Activated naive CD4-positive, alpha-beta T cell treated with anti-CD3 and anti-CD28 coated beads, Interleukin-2, amount 50 U/mL, for 72 hours (primary cell): ENCODE measurements around the gene CIZ1. TPM values are rescaled to one million over a fixed set of nuclear protein-coding genes. Genes with fewer than 3 reads are reported as not detected.

Source experiments
- ATAC-seq, 2 donors: fragments of 150-1000 bp; cut with Tn5 transposase; 2 replicates each; pipeline ENCODE4 v1.10.0; 2021; ENCODE audit warnings: mild to moderate bottlenecking in 2 of 2, moderate library complexity in 2 of 2
- DNase-seq, 2 donors: peaks; one replicate each; pipeline ENCODE4 v3.0.0; 2021 to 2022; ENCODE audit warnings: low spot score in 2 of 2
- H3K27ac Mint-ChIP-seq, 2 donors: one replicate each; pipeline ENCODE4 v1.8.0; 2022; ENCODE audit warnings: mild to moderate bottlenecking in 2 of 2, mixed read lengths in 2 of 2
- H3K36me3 Mint-ChIP-seq, 2 donors: one replicate each; pipeline ENCODE4 v1.8.0; 2022; ENCODE audit warnings: mixed read lengths in 2 of 2
- H3K9me3 Mint-ChIP-seq, 2 donors: one replicate each; pipeline ENCODE4 v1.8.0; 2022; ENCODE audit warnings: mixed read lengths in 2 of 2
- total RNA-seq, 2 donors: library from RNA; stranded (reverse); gene quantifications; one replicate each; pipeline ENCODE4 v1.2.3, GENCODE V29; 2022

The CIZ1 gene
- total RNA-seq, 2 donors from 2014 or later = 60.1 to 111 TPM

DNA sequence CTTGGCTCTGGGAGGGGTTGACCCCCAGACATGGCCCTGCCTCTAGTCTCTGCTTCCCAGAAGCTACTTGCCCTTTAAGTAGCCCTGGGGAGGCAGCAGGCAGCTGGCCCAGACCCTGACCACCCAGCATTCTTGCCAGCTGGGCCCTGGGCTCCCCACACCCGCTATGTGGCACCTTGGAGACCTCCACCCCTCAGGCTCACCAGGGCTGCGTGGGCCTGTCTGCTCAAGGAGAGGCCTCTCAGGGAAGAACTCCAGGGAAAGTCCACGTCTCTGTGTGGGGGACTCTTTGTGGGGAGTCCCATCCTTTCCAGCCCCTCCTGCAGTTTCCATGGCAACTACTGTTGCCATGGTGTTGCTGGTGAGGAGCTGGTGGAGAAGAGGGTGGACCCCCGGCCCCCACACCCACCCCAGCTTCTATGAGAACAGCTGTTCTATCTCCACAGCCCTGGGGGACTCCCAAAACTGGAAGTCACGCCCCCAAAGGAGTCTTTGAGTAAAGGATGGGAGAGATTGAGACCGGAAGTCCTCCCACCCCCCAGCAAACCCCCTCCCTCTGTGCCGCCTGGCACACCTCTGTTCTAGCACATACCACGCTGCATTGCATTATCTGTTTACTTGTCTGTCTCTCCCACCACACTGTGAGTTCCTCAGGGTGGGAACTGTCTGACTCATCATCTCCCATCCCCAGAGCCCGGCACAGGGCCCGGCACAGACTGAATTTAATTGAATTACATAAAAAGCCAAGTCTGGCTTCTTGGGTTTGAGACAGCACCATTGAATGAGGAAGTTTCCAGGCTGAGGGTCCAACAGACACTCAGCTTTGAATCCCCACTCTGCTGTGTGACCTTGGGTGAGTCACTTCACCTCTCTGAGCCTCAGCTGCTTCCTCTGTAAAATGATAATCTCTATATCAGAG is 24.4 kb upstream of the CIZ1 start:
- Mint-ChIP-seq H3K36me3 (no peaks in the 10 kb centered on the region), H3K9me3 (no peaks in the 10 kb centered on the region), H3K27ac (no peak overlapping the region)
- DNase-seq (no peak), ATAC-seq (no peak)

DNA sequence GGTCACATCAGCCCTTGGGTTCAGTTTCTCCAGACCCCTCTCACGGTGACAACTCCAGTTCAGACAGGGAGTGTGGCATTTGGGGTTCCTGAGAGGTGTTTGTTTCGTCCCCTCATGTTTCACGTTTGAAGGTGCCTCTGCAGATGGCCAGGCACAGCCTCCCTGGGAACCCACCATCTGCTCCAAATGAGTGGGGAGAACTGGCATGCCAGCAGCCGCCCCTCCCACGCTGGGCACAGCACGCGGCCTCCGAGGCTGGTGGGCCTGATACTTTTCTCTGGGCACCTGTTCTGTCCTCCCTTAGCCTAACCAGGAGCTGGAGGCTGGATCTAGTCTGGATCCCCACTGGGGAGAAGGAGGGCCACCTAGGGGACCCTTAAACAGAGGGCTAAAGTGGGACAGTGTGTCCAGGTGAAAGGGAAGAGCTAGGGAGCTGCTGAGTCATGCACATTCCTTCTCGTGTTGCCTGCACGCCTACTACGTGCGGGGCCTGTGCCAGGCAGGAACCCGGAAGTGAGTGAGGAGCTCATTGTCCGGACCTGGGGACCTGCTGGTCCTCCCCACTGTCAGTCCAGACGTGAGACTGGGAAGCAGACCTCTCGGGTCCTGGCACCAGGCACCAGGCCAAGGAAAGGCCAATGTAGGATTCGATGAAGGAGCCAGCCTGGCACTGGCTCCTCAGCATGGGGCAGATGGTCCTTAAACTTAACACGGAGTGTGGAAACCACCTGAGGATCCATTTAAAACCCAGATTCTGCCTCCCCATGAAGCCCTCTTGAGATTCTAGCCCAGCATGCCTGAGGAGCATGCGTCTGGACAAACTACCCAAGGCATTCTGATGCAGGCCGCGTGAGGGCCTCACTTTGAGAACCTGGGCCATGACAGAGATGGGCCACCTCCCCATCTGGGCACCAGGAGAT is 23.5 kb upstream of the CIZ1 start:
- Mint-ChIP-seq H3K36me3 (no peaks in the 10 kb centered on the region), H3K9me3 (no peaks in the 10 kb centered on the region), H3K27ac (peak overlapping the region in 1 of 2 donors; percentile 29)
- DNase-seq = no peak
- no peak for ATAC-seq

DNA sequence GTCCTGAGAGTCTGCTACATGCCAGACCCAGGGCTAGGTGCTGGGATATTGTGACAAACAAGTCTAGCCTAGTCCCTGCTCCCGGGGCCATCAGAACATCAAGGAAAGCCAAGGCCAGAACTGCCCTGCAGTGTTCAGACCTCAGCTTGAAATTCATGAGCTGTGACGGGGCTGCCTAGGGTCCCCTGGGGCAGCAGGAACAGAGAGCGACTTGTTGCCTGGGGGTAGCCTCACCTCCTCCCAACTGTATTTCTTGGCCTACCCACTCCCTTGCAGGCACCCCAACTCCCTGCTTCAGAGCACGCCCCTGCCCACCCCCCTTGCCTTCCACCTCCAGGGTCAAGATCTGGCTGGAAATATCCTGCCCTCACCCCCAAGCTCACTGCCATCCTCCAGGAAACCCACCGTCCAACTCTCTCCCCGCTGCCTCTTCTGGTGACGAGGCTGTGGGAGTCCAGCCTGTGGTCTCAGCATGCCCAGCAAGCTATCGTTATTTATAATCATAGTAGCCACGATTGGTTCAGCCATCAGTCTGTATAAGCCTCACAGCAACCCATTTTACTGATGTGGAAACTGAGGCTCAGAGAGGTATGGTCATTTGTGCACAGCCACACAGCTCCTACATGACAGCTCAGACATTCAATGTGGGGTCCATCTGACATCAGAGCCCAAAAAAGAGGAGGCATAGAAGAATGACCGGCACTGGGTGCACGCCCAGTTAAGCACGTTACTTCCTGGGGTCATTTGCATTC is 22.6 kb upstream of the CIZ1 start:
- no peaks in the 10 kb centered on the region for H3K36me3 Mint-ChIP-seq
- no peak overlapping the region for H3K27ac Mint-ChIP-seq
- DNase-seq = no peak
- no peak for ATAC-seq
- no peaks in the 10 kb centered on the region for H3K9me3 Mint-ChIP-seq

DNA sequence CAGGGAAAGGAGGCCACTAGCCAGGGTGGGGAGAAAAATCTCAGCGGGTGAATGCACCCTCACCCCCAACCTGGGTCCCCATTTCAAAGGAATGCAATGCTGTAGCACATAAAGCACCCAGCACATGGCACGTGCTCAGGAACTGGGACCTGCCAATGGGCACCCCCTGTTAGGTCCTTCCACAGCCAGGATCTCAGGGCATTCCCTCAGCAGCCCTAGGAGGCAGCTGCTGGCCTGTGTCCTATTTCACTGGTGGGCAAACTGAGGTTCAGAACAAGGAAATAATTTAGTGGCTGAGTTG is 20.6 kb upstream of the CIZ1 start:
- Mint-ChIP-seq H3K9me3 (no peaks in the 10 kb centered on the region), H3K36me3 (no peaks in the 10 kb centered on the region), H3K27ac (no peak overlapping the region)
- ATAC-seq (no peak), DNase-seq (no peak)

DNA sequence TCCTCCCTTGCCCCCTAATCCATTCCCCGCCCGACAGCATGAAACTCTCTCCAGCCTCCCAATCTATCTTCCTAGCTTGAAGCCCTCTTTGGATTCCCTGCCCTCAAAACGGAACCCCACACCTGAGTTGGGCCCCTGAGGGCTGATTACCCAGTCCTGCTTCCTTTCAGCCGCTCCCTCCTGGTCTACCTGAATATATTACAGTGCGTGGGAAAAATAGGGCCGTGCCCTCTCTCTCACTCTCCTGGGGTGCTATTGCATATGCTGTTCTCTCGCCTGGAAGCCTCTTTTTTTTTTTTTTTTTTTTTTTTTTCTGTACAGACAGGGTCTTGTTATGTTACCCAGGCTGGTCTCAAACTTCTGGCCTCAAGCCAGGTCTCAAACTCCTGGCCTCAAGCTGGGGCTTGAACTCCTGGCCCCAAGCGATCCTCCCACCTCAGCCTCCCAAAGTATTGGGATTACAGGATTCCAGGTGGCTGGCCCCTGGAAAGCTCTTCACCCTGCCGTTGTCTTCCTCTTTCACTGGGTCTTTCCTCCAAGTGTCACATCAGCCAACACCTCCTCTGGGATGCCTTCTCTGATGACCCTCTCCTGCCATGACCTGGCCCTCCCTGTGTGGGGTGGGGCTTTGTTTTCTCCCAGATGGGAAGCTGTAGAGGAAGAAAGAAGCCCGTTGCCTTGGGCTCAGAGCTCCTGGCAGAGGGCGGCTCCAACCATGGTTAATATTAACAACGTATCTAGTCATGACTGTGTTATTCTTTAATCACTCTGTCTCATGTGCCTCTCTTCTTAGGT is 20.0 kb upstream of the CIZ1 start:
- Mint-ChIP-seq H3K9me3 (no peaks in the 10 kb centered on the region), H3K27ac (no peak overlapping the region), H3K36me3 (no peaks in the 10 kb centered on the region)
- ATAC-seq (no peak), DNase-seq (no peak)

DNA sequence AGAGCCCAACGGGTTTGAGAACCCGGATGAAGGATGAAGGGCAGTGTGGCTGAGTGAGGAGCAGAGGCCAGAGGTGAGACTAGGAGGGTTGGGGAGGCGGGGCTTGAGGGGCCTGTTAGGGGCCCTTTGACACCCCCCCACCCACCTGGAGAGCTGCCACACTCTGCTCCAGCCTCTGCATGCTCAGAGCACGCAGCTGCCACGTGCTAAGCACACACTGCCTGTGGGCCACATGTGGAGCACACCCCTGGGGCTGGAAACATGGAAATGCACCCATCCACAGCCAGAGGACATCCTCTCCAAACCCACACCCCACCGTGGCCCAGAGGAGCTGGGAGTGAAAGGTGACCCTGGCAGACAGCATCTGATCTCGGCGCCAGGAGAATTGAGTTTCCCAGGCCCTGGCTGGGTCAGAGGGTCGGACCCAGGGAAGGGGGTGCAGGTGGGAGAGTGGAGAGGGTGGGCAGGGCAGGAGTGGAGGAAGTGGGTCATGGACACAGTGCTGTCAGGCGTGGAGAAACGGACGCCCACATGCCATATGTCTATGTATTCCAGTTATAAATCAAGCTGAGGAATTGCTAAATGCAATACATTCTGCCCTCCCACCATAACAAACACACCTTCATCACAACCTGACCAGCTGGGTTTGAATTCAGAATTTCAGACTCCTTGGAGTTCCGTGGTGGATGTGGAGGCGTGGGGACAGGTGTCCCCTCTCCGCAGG is 17.7 kb upstream of the CIZ1 start:
- no peaks in the 10 kb centered on the region for H3K36me3 Mint-ChIP-seq
- no peaks in the 10 kb centered on the region for H3K9me3 Mint-ChIP-seq
- H3K27ac Mint-ChIP-seq = no peak overlapping the region
- ATAC-seq (no peak), DNase-seq (no peak)

DNA sequence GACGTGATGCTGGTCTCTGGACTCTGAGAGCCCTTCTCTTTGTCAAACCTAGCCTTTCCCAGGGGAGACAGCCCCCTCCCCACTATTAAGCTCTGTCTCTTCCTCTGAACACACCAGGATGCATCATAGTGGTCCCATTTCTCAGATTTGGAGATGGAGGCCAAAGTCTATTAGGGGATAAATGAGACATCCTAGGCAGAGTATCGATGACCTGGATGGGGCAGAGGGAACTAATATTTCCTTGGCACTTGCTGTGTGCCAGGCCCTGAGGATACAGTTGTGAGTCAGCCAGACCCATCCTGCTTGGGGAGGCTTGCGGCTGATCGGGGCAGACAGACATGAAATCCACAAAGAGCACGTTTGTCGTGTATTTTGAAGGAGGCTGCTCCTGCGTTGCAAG is 17.0 kb upstream of the CIZ1 start:
- Mint-ChIP-seq H3K9me3 (no peaks in the 10 kb centered on the region), H3K36me3 (no peaks in the 10 kb centered on the region), H3K27ac (no peak overlapping the region)
- no peak for DNase-seq
- ATAC-seq = no peak

DNA sequence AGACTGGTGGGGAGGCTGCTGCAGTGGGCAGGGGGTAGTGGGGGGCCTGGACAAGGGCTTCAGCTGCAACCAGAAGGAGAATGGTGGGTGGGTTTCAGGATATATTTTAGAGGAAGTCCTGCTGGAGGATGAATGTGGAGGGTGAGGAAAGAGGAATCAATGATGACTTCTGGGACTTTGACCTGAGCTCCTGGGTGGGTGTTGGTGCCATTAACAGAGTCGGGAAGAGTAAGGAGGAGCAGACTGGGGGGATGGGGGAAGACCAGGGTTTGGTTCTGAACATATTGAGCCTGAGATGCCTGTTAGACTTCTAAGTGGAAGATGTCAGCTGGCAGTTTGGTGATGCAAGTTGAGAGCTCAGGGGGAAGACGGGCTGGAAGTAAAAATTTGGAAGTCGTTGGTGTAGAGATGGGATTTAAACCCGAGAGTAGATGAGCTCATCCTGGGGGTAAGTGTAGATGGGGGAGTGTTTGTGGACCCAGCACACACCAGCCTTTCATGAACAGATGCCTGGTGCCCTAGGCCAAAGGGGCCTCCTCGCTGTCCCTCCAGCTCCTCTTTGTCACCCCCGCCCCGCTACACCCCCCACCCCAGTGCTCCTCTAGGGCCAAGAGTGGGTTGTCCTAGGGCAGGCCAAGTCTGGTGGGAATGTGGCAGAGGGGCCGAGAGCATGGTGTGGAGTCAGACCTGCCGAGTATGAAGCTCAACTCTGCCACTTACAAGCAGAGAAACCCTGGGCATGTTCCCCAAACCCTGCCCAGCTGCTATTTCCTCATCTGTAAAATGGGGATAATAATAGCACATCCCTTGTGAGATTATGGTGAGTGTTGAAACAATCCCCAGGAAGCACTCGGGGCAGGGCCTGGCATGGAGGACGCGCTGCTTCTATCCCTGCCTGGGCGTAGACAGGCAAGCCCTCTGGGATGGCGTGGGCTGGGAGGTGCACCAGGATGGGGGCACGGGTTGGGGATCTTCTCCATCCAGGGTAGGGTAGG is 15.8 kb upstream of the CIZ1 start:
- ATAC-seq (no peak), DNase-seq (no peak)
- H3K27ac Mint-ChIP-seq = peak overlapping the region in 1 of 2 donors; percentile 6
- H3K9me3 Mint-ChIP-seq = no peaks in the 10 kb centered on the region
- H3K36me3 Mint-ChIP-seq = no peaks in the 10 kb centered on the region

DNA sequence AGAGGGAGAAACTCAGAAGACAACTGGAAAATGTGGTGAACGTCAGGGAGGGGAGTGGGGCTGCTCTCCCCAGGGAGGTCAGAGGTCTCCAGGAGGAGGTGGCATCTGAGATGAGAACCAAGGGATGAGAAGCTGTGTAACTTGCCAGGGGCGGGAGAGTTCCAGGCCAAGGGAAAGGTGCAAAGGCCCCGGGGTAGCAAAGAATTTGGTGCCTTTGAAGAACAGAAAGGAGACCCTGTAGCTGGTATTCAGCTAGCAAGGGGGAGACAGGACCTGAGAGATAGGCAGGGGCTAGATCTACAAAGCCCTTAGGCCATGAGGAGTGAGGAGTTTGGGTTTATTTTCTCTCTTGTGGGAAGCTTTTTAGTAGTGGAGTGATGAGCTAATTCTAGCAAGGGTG is 15.1 kb upstream of the CIZ1 start:
- ATAC-seq (no peak), DNase-seq (no peak)
- Mint-ChIP-seq H3K9me3 (no peaks in the 10 kb centered on the region), H3K27ac (no peak overlapping the region), H3K36me3 (no peaks in the 10 kb centered on the region)

DNA sequence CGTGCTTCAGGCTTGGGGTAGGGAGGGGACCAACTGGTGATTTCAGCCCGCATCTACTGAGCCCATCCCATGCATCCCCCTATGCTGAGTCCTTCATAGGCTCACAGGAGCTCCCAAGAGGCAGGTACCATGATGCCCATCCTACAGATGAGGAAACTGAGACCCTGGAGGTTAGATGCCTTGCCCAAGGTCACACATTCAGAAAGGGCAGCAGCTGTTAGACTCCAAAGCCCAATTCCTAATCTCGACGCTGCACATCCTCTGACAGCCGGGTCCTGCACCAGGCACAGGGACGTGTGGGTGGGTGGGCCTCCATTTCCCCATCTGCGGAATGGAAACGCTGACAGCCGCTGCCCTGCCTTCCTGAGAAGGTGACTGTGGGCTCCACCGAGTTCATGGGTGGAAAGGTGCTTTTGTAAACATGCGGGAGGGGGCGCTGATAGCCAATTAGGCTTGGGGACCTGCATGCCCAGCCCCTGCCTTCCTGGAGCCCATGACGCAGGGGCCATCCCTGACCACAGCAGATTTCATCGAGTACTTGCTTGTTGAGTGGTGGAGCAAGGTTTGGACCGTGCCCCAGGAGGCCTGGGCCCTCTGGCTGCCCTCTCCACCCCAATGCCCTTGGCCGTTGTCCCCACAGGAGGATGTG is 14.0 kb upstream of the CIZ1 start:
- no peaks in the 10 kb centered on the region for H3K9me3 Mint-ChIP-seq
- DNase-seq (no peak), ATAC-seq (no peak)
- no peaks in the 10 kb centered on the region for H3K36me3 Mint-ChIP-seq
- H3K27ac Mint-ChIP-seq = no peak overlapping the region

DNA sequence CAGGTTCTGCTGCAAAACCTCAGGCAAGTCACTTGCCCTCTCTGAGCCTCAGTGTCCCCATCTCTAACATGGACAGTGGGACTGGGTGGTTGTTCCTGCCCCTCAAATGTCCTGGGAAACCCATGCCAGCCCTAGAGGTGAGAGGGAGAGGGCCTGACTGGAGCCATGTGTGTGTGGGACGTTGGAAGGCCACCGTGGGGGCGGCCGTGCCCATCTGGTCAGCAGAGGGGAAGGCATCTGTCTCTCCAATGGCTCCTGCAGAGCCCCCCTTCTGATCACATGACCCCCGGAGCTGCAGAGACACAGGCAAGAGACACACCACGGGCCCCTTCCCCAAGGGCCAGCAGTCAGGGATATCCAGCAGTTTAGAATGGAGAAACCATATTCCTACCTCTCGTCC is 13.5 kb upstream of the CIZ1 start:
- no peaks in the 10 kb centered on the region for H3K36me3 Mint-ChIP-seq

DNA sequence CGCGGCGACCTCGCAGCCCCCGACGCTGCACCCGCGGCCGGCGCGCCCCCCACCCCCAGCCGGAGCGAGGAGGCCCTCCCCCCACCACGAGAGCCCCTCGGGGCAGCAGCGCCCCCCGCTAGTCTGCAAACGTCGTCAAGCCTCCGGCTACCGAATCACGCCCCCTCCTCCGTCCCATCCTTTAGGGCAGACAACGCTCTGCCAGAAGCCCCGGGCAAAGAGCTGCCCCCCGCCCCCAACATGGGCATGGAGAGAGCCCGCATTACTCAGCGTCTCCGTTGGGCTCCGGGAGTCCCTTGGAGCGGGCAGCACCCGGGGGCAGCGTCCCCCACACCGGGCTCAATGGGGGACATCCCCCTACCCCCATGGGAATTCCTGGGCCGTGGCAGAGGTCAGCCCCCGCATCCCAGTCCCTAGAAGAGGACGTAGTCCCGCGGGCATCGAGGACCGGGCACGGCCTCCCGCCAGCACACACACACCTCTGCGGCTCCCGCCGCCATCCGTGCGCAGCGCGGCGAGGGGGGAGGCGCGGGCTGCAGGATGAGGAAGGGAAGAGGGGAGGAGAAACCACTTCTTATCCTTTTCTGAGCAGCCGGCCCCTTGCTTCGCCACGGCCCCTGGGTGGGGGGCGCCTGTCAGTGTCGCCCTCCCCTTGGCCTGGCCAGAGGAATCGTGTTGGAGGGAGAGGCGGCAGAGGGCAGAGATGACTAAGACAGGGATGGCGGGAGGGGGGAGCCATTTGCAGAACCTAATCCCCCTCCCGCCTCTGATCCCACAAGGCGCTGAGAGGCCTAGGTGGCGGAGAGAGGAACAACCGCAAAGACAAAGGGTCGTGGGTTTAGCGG is 12.6 kb upstream of the CIZ1 start:
- no peak for DNase-seq
- ATAC-seq = peak in 1 of 2 donors; percentile 10

More for the DNA sequence above, 13.5 kb upstream of the CIZ1 start:
- H3K27ac Mint-ChIP-seq = no peak overlapping the region
- ATAC-seq = no peak
- DNase-seq = no peak
- H3K9me3 Mint-ChIP-seq = no peaks in the 10 kb centered on the region

DNA sequence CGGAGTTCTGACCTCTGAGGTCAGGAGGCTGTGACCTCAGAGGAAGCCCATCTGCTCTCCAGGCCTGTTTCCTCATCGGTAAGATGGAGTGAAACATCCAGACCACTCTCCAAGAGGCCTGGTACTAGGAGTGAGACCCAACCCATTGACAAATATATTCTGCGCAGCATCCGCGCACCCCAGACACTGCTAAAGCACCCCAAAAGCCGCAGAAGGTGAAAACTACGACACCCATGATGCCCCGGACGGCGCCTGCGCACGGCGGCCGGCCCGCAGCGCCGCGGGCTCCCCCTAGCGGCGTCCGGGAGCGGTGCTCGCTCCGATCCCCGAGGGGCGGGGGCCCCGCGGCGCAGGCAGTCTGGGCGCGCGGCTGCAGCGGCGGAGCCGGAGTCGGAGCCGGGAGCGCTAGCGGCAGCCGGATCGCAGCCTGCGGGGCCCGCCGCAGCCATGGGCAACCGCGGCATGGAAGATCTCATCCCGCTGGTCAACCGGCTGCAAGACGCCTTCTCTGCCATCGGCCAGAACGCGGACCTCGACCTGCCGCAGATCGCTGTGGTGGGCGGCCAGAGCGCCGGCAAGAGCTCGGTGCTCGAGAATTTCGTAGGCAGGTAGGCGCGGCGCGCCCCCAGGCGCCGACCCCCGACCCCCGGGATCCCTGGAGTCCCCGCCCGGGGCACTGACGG is 11.8 kb upstream of the CIZ1 start, which contains the start of gene DNM1:
Gene DNM1 (plus strand): TSS at position 356 of the 683 bp plus-strand sequence. CDS start 92 bp downstream, at position 448.
- H3K9me3 Mint-ChIP-seq = no peaks in the 10 kb centered on the region
- H3K27ac Mint-ChIP-seq = peak within 1 kb of the TSS; percentile 77 to 86
- DNase-seq (peak; percentile 82 to 84), ATAC-seq (peak; percentile 91 to 92)
- H3K36me3 Mint-ChIP-seq = no peaks in the 10 kb centered on the region

More for the DNA sequence above, 12.6 kb upstream of the CIZ1 start:
- no peaks in the 10 kb centered on the region for H3K36me3 Mint-ChIP-seq
- no peaks in the 10 kb centered on the region for H3K9me3 Mint-ChIP-seq
- H3K27ac Mint-ChIP-seq = no peak overlapping the region
